Measurements from ENCODE around the gene MAD2L2. TPM values are rescaled to one million over a fixed set of nuclear protein-coding genes. Genes with fewer than 3 reads are reported as not detected.
"Not testable (repeated sequence)": the region's sequence is repeated elsewhere in the genome, so short reads cannot be mapped to it uniquely, and the experiment has no call there.

Gene MAD2L2
- total RNA-seq, 6 experiments from 2014 or later: 18.0 to 66.4 (median 29.7) TPM

DNA sequence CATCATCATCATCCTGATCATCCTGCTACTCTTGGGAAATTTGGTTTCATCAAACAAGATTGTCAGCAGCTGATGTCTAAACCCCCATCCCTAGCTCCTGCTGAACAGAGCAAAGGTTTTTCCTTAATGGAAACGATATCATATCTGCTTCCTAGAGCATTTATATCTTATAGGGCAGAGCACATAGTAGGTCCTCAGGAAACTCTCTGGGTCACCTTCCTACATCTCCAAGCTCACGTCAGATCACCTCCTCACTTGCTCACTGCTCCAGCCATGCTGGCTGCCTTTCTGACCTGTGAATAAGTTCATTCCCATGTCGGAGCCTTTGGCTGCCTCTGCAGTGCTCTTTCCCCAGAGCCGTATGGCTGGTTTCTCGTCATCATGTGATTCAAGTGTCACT is 37.2 kb downstream of the MAD2L2 start:
- no peak for DNase-seq
- Histone ChIP-seq H3K4me1 (peaks cover 0 to 3% (median 0%) of the 10 kb centered on the region in 4 donors), H3K9me3 (no peaks in the 10 kb centered on the region), H3K27me3 (no peaks in the 10 kb centered on the region), H3K4me3 (no peak overlapping the region), H3K27ac (no peak overlapping the region), H3K36me3 (no peaks in the 10 kb centered on the region)
- TF ChIP-seq POLR2A (IDR thresholded peaks at IDR 0.05): no peak
- no peak for TF ChIP-seq CTCF (IDR thresholded peaks at IDR 0.05)
- 54% methylated on average over 2 of the region's 5 CpGs for WGBS (ENCODE audit: insufficient coverage, low coverage, low lambda C conversion rate, missing lambda C conversion rate)
- no peak for ATAC-seq
- intact Hi-C loops (cut with DNase I): loop anchor here in 1 of 2 donors (10.0 kb wide), 1 partner anchor 399 kb away; no protein-coding TSS in a partner anchor

GRCh38 chr1:11642418-11643017 is 38.4 kb downstream of the MAD2L2 start:
- H3K27me3 ChIP-seq: not testable (repeated sequence)
- WGBS (ENCODE audit: insufficient coverage, low coverage, low lambda C conversion rate, missing lambda C conversion rate): 20% methylated on average over 9 of the region's 18 CpGs

GRCh38 chr1:11641776-11642305 is 39.1 kb downstream of the MAD2L2 start:
- no peak for ATAC-seq
- no peaks in the 10 kb centered on the region for H3K27me3 ChIP-seq
- no peaks in the 10 kb centered on the region for H3K4me1 ChIP-seq
- DNase-seq: no peak
- no peaks in the 10 kb centered on the region for H3K36me3 ChIP-seq
- no peak for TF ChIP-seq POLR2A (IDR thresholded peaks at IDR 0.05)
- TF ChIP-seq CTCF (IDR thresholded peaks at IDR 0.05): no peak
- 64% methylated on average over 3 of the region's 5 CpGs for WGBS (ENCODE audit: insufficient coverage, low coverage, low lambda C conversion rate, missing lambda C conversion rate)
- no peaks in the 10 kb centered on the region for H3K9me3 ChIP-seq
- no peak overlapping the region for H3K4me3 ChIP-seq
- intact Hi-C loops (cut with DNase I): loop anchor here in 1 of 2 donors (10.0 kb wide), 1 partner anchor 397 kb away; no protein-coding TSS in a partner anchor
- no peak overlapping the region for H3K27ac ChIP-seq

More at GRCh38 chr1:11642418-11643017, 38.4 kb downstream of the MAD2L2 start:
- intact Hi-C loops (cut with DNase I): loop anchor here in 1 of 2 donors (10.0 kb wide), 1 partner anchor 398 kb away; no protein-coding TSS in a partner anchor
- DNase-seq, H3K27ac ChIP-seq, H3K9me3 ChIP-seq, H3K36me3 ChIP-seq, H3K4me3 ChIP-seq, H3K4me1 ChIP-seq: not testable (repeated sequence)
- TF ChIP-seq CTCF (IDR thresholded peaks at IDR 0.05): peak; percentile 92 to 94 (median 94)
- peak; percentile 79 to 89 (median 82) for ATAC-seq

DNA sequence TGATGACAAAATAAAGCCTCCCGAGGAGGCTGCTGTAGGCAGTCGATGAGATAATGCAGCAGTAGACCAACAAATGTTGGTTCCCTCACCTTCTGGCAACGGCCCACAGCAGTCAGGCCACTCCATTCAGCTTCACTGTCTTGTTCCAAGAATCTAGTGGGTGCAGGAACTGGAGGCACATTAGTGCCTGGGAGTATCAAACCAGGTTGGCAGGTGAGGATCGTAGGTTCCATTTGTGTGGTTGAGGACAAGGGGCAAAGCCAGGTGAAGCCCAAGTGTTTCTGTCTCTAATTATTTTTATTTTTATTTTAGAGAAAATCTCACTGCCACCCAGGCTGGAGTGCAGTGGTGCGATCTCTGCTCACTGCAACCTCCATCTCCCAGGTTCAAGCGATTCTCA is 40.0 kb downstream of the MAD2L2 start:
- H3K36me3 ChIP-seq: no peaks in the 10 kb centered on the region
- H3K9me3 ChIP-seq: no peaks in the 10 kb centered on the region
- no peaks in the 10 kb centered on the region for H3K4me1 ChIP-seq
- no peak for TF ChIP-seq CTCF (IDR thresholded peaks at IDR 0.05)
- no peak for TF ChIP-seq POLR2A (IDR thresholded peaks at IDR 0.05)
- H3K27ac ChIP-seq: no peak overlapping the region
- no peaks in the 10 kb centered on the region for H3K27me3 ChIP-seq
- intact Hi-C loops (cut with DNase I): loop anchor here in 1 of 2 donors (10.0 kb wide), 1 partner anchor 396 kb away; no protein-coding TSS in a partner anchor
- 71% methylated on average over 3 of the region's 6 CpGs for WGBS (ENCODE audit: insufficient coverage, low coverage, low lambda C conversion rate, missing lambda C conversion rate)
- ATAC-seq (no peak), DNase-seq (no peak)
- no peak overlapping the region for H3K4me3 ChIP-seq

All from right lobe of liver (tissue), 6 donors.